Measurements from ENCODE around the gene C11orf21.
A peak's percentile ranks its signal among the peaks of the same experiment; 100 is the strongest.

C11orf21 gene

GRCh38 chr11:2307501-2308331 is 6.0 kb upstream of the C11orf21 start:
- Mint-ChIP-seq H3K27ac (no peak overlapping the region), H3K4me1 (ENCODE audit: low read depth) (peaks cover 64% of the 10 kb centered on the region), H3K9me3 (no peaks in the 10 kb centered on the region), H3K4me3 (no peak overlapping the region), H3K36me3 (ENCODE audit: low read depth) (peaks cover 65% of the 10 kb centered on the region), H3K27me3 (peaks cover 9% of the 10 kb centered on the region)
- intact Hi-C loops (cut with micrococcal nuclease), result loop anchor here (10.0 kb wide), 1 partner anchor 577 kb away; the partner anchor contains the start of gene CDKN1C

GRCh38 chr11:2306877-2307500 is 5.3 kb upstream of the C11orf21 start:
- intact Hi-C loops (cut with micrococcal nuclease), result loop anchor here (10.0 kb wide), 1 partner anchor 578 kb away; the partner anchor contains the start of gene CDKN1C
- H3K27me3 Mint-ChIP-seq, result peaks cover 7% of the 10 kb centered on the region
- H3K4me3 Mint-ChIP-seq, result no peak overlapping the region
- peaks cover 66% of the 10 kb centered on the region for H3K4me1 Mint-ChIP-seq (ENCODE audit: low read depth)
- H3K27ac Mint-ChIP-seq, result peak overlapping the region; percentile 64
- H3K9me3 Mint-ChIP-seq, result no peaks in the 10 kb centered on the region
- peaks cover 72% of the 10 kb centered on the region for H3K36me3 Mint-ChIP-seq (ENCODE audit: low read depth)

DNA sequence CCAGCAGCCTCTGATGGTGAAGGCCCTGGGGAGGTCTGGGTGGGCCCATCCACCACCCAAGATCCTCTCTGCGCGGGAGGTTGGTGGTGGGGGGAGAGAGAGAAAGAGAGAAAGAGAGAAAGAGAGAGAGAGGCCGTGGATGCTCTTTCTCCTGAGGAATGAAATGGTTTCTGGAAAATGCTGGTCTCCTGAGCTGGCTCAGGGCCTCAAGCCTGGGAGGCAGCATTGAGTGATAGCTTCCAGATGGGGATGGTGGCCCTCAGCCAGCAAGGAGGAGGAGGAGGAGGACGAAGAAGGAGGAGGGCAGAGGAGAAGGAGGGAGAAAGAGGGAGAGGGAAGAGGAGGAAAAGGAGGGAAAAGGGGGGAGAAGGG is 4.7 kb upstream of the C11orf21 start:
- peaks cover 61% of the 10 kb centered on the region for H3K4me1 Mint-ChIP-seq (ENCODE audit: low read depth)
- intact Hi-C loops (cut with micrococcal nuclease), result loop anchor here (10.0 kb wide), 1 partner anchor 578 kb away; the partner anchor contains the start of gene CDKN1C
- peak overlapping the region; percentile 64 for H3K27ac Mint-ChIP-seq
- peaks cover 78% of the 10 kb centered on the region for H3K36me3 Mint-ChIP-seq (ENCODE audit: low read depth)
- peak overlapping the region; percentile 97 for H3K4me3 Mint-ChIP-seq
- H3K9me3 Mint-ChIP-seq, result no peaks in the 10 kb centered on the region
- H3K27me3 Mint-ChIP-seq, result peaks cover 2% of the 10 kb centered on the region

GRCh38 chr11:2305788-2306451 is 4.2 kb upstream of the C11orf21 start:
- H3K27me3 Mint-ChIP-seq, result no peaks in the 10 kb centered on the region
- peak overlapping the region; percentile 97 for H3K4me3 Mint-ChIP-seq
- no peaks in the 10 kb centered on the region for H3K9me3 Mint-ChIP-seq
- peaks cover 59% of the 10 kb centered on the region for H3K4me1 Mint-ChIP-seq (ENCODE audit: low read depth)
- H3K27ac Mint-ChIP-seq, result peak overlapping the region; percentile 64
- intact Hi-C loops (cut with micrococcal nuclease), result loop anchor here (1.0 to 10.0 kb wide), 3 partner anchors 94 to 579 kb away; partner anchors contain the start of genes CDKN1C and TSSC4
- H3K36me3 Mint-ChIP-seq (ENCODE audit: low read depth), result peaks cover 83% of the 10 kb centered on the region

DNA sequence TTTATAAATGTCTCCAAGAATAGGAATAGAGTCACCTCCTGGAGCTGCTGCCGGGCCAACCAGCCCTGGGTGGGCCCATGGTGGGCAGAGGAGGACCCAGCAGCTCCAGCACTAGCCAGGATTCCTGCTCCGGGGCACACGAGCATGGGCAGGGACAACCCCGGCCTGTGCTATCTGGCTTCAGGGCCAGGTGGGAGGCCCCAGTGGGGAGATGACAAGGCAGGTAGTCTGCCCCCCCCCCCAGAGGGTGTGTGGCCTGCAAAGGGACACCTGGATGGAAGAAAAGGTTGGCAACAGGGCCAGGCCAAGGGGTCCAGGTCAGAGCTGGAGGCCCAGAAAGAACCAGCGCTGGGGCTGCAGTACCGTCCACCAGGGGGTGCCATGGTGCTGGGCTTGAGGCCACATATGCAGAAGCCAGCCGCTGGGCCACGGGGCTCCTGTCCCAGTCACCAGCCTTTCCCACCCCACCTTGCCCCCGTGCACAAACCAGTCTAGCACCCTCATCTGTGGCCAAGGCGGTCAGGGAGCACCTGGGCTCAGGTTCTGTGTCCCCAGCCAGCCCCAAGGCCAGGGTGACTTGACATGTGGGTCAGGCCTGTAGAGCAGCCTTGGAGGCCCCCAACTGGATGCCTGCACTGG is 3.5 kb upstream of the C11orf21 start:
- H3K27me3 Mint-ChIP-seq, result no peaks in the 10 kb centered on the region
- H3K27ac Mint-ChIP-seq, result peak overlapping the region; percentile 87
- intact Hi-C loops (cut with micrococcal nuclease), result loop anchor here (1.0 to 10.0 kb wide), 3 partner anchors 95 to 580 kb away; partner anchors contain the start of genes CDKN1C and TSSC4
- no peaks in the 10 kb centered on the region for H3K9me3 Mint-ChIP-seq
- peak overlapping the region; percentile 97 for H3K4me3 Mint-ChIP-seq
- peaks cover 54% of the 10 kb centered on the region for H3K4me1 Mint-ChIP-seq (ENCODE audit: low read depth)
- peaks cover 90% of the 10 kb centered on the region for H3K36me3 Mint-ChIP-seq (ENCODE audit: low read depth)

DNA sequence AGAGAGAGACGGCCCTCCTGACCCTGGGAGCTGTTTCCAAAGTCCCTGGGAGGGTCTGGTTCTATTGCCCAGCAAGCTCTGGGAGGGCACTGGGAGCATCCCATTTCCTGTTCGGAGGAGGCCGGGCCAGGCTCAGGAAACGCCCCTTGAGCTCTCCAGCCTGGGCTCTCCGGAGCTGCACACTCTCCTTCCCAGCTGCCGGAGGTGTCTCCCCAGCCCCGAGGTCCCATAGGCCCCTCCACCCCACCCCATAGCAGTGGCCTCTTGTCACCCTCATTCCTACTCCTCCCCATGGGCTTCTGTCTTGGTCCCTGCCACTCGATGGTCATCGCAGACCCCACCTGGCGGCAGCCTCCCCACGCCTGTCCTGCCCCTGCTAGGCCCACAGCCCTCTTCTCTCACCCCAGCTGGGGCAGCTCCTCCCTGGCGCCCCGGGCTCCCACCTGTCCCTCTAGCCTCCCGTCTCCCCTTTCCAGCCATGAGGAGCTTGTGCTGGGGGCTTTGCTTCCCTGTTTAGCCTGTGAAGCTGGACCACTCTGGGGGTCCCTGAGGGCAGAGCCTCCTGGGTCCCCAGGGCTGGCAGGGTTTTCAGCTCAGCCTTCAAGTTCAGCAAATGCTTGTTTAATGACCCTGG is 2.9 kb upstream of the C11orf21 start:
- intact Hi-C loops (cut with micrococcal nuclease), result loop anchor here (1.0 to 10.0 kb wide), 3 partner anchors 96 to 580 kb away; partner anchors contain the start of genes CDKN1C and TSSC4
- Mint-ChIP-seq H3K4me1 (ENCODE audit: low read depth) (peaks cover 58% of the 10 kb centered on the region), H3K27me3 (no peaks in the 10 kb centered on the region), H3K4me3 (peak overlapping the region; percentile 97), H3K27ac (peak overlapping the region; percentile 87), H3K9me3 (no peaks in the 10 kb centered on the region), H3K36me3 (ENCODE audit: low read depth) (peaks cover 96% of the 10 kb centered on the region)

DNA sequence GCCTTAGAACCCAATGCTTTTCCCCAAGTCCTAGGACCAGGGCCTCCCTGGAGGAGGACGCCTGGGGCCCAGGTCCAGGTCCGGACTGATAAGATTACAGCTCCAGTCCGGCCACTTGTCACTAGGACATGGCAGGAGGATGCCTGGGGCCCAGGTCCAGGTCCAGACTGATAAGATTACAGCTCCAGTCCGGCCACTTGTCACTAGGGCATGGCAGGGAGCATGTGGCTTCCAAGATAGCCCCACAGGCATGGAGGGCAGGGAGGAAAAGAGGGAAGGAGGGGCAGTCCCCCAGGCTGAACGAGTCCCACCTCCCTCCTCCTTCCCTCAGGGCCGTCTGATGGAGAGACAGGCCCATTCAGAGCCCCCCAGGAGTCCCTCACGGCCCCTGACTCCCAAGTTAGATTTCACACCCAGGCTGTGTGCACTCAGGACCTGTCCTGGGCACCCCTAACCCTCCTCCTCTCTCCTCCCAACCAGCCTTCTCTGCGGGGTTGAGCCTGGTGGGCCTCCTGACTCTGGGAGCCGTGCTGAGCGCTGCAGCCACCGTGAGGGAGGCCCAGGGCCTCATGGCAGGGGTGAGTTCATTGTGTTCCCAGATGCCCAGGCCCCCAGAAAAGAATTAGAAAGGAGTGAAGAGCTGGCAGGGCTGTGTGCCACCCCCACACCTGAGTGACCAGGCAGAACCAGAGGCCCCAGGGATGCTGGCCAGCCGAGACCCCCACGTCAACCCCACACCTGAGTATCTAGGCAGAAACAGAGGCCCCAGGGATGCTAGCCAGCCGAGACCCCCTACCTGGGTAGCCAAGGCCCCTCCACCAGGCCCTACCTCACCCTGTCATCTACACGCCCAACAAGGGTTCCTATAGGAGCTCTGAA is 2.1 kb upstream of the C11orf21 start:
- Mint-ChIP-seq H3K9me3 (no peaks in the 10 kb centered on the region), H3K36me3 (ENCODE audit: low read depth) (peaks cover 97% of the 10 kb centered on the region), H3K4me1 (ENCODE audit: low read depth) (peaks cover 65% of the 10 kb centered on the region), H3K27me3 (no peaks in the 10 kb centered on the region), H3K27ac (peak overlapping the region; percentile 87), H3K4me3 (peak overlapping the region; percentile 97)
- intact Hi-C loops (cut with micrococcal nuclease), result loop anchor here (2.0 to 10.0 kb wide), 2 partner anchors 33 to 581 kb away; partner anchors contain the start of genes ASCL2 and CDKN1C

- Mint-ChIP-seq H3K4me3 (peak overlapping the region; percentile 97), H3K36me3 (ENCODE audit: low read depth) (peaks cover 98% of the 10 kb centered on the region), H3K9me3 (no peaks in the 10 kb centered on the region), H3K27me3 (no peaks in the 10 kb centered on the region), H3K4me1 (ENCODE audit: low read depth) (peaks cover 72% of the 10 kb centered on the region), H3K27ac (peak overlapping the region; percentile 87)
- intact Hi-C loops (cut with micrococcal nuclease), result loop anchor here (2.0 to 10.0 kb wide), 2 partner anchors 32 to 582 kb away; partner anchors contain the start of genes ASCL2 and CDKN1C
Measured at GRCh38 chr11:2302896-2303626, 1.3 kb upstream of the C11orf21 start.

GRCh38 chr11:2302306-2302895 is 683 bp upstream of the C11orf21 start:
- H3K27me3 Mint-ChIP-seq, result no peaks in the 10 kb centered on the region
- H3K36me3 Mint-ChIP-seq (ENCODE audit: low read depth), result peaks cover 98% of the 10 kb centered on the region
- peak overlapping the region; percentile 87 for H3K27ac Mint-ChIP-seq
- intact Hi-C loops (cut with micrococcal nuclease), result loop anchor here (2.0 to 10.0 kb wide), 2 partner anchors 32 to 582 kb away; partner anchors contain the start of genes ASCL2 and CDKN1C
- H3K9me3 Mint-ChIP-seq, result no peaks in the 10 kb centered on the region
- peak overlapping the region; percentile 97 for H3K4me3 Mint-ChIP-seq
- peaks cover 74% of the 10 kb centered on the region for H3K4me1 Mint-ChIP-seq (ENCODE audit: low read depth)

- Mint-ChIP-seq H3K4me3 (peak overlapping the region; percentile 97), H3K9me3 (no peaks in the 10 kb centered on the region), H3K27me3 (peaks cover 2% of the 10 kb centered on the region), H3K36me3 (ENCODE audit: low read depth) (peaks cover 98% of the 10 kb centered on the region), H3K27ac (peak overlapping the region; percentile 87), H3K4me1 (ENCODE audit: low read depth) (peaks cover 71% of the 10 kb centered on the region)
- intact Hi-C loops (cut with micrococcal nuclease), result loop anchor here (1.0 to 10.0 kb wide), 2 partner anchors 99 to 584 kb away; partner anchors contain the start of genes CDKN1C and TSSC4
Measured at GRCh38 chr11:2300936-2301630, 635 bp downstream of the C11orf21 start.

Measured in dendritic cell treated with granulocyte-macrophage colony-stimulating factor and Interleukin-4, amounts not matched to agents 40 ng/mL and 50 ng/mL, for 4 days (primary cell).